Tibial nerve (tissue), 4 donors: ENCODE results near the gene MOB2. TPM values are rescaled to one million over a fixed set of nuclear protein-coding genes. Genes with fewer than 3 reads are reported as not detected.
"Not testable (repeated sequence)": the region's sequence is repeated elsewhere in the genome, so short reads cannot be mapped to it uniquely, and the experiment has no call there.

Experiments
- DNase-seq, 2 donors: peaks; one replicate each; pipeline ENCODE4 v3.0.0-alpha.2; 2019; ENCODE audit warnings: low spot score in 2 of 2
- H3K27ac ChIP-seq, 4 donors: fragments of 200-600 bp; sonication (generic) in 3 of 4; one replicate each; pipeline ENCODE4 v1.5.1; 2017 to 2019; ENCODE audit warnings: mild to moderate bottlenecking in 1 of 4
- H3K27me3 ChIP-seq, 2 donors: fragments of 200-600 bp; sonication (generic) in 1 of 2; one replicate each; pipeline versions ENCODE4 v1.5.1 to v1.6.0; 2017 to 2019
- H3K36me3 ChIP-seq, 3 donors: fragments of 200-600 bp; sonication (generic); one replicate each; pipeline ENCODE4 v1.5.1; 2018 to 2019
- H3K4me1 ChIP-seq, 4 donors: fragments of 200-600 bp; sonication (generic) in 3 of 4; one replicate each; pipeline ENCODE4 v1.5.1; 2017 to 2019
- H3K4me3 ChIP-seq, 4 donors: fragments of 200-600 bp; sonication (generic) in 3 of 4; one replicate each; pipeline ENCODE4 v1.5.1; 2017 to 2019; ENCODE audit warnings: mild to moderate bottlenecking in 1 of 4, moderate library complexity in 1 of 4
- H3K9me3 ChIP-seq, 4 donors: fragments of 200-600 bp; sonication (generic) in 3 of 4; one replicate each; pipeline ENCODE4 v1.5.1; 2017 to 2019
- EP300 ChIP-seq, 2 donors: sonication (generic); formaldehyde crosslinking; IDR thresholded peaks; one replicate each; pipeline ENCODE4 v1.6.1; 2017; ENCODE audit warnings: antibody characterized with exemption in 2 of 2, mild to moderate bottlenecking in 1 of 2
- POLR2A ChIP-seq, 2 donors: fragments of 450-650 bp; IDR thresholded peaks; one replicate each; pipeline ENCODE4 v1.6.1; 2017; ENCODE audit warnings: antibody characterized with exemption in 2 of 2, mild to moderate bottlenecking in 2 of 2, moderate library complexity in 2 of 2
- WGBS, 2 donors: methylation state at CpG; one replicate each; pipeline ENCODE4 v1.1.5; 2018; 5-methylcytosine and 5-hydroxymethylcytosine counted together
- total RNA-seq, 4 donors: library from RNA; depleted of rRNA; stranded (reverse); fragments of >200 nt; gene quantifications; one replicate each; pipeline ENCODE4 v1.1.0, GENCODE V29; 2016
- TF ChIP-seq, protein P1 (sequence below), 5 experiments: fragments of 200-600 bp in 3 of 5; fragments of 450-650 bp in 2 of 5; sonication (generic) in 3 of 5; IDR thresholded peaks; one replicate each; pipeline ENCODE4 v1.5.1; 2016 to 2019; ENCODE audit warnings: antibody characterized with exemption in 5 of 5, mild to moderate bottlenecking in 3 of 5, moderate library complexity in 2 of 5

The MOB2 gene
- total RNA-seq, 4 donors from 2014 or later: 42.3 to 55.1 (median 46.9) TPM

DNA sequence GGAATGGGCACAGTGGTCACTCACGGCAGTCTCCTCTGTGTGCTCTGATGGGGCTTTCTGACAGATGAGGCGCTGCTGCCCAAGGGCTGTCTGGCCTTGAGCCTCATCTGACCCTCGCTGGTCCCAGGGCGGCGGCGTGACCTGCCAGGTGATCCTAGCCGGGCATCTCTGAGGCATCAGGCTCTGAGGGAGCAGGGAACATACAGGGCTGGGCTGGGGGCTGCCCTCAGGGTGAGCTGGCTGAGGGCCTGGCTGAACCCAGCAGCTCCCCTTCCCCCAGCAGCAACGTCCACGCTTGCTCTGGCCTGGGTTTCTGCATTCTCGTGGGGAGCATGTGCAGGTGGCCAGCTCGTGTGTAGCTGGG, 47.6 kb downstream of the MOB2 start:
- H3K9me3 ChIP-seq: no peaks in the 10 kb centered on the region
- WGBS, 2 donors: 67 to 68% methylated on average over 4 to 6 of the region's 11 CpGs
- DNase-seq: no peak

DNA sequence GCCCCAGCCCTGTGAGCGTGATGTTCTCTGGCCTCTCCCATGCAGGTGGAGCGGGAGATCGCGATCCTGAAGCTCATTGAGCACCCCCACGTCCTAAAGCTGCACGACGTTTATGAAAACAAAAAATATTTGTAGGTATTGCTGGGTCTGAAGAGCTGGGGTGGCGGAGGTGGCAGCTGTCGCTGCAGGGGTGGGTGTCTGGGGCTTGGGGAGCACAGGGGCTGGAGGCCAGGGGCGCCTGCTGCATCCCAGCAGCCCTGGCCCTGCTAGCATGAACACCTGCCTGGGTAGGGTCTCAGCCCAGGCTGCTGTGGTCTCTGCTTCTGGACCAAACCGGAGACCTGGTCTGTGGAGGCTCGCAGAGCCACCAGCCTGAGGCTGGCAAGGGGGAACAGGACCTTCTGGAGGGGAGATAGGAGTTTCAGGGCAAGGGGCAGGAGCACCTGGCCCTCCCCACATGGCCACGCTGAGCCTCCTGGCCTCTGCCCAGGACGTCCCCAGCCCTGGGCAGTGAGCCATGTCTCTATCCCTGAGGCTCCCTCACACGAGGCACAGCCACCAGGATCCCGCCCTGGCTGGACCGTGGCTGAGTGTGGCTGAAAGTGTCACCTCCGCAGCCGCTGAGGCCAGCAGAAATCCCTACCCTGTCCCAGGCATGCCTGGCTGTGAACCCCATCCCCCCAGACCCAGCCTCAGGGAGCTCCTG, 48.2 kb downstream of the MOB2 start:
- TF ChIP-seq POLR2A (IDR thresholded peaks at IDR 0.05) (no peak), EP300 (IDR thresholded peaks at IDR 0.05) (no peak)
- TF ChIP-seq, protein P1, sequence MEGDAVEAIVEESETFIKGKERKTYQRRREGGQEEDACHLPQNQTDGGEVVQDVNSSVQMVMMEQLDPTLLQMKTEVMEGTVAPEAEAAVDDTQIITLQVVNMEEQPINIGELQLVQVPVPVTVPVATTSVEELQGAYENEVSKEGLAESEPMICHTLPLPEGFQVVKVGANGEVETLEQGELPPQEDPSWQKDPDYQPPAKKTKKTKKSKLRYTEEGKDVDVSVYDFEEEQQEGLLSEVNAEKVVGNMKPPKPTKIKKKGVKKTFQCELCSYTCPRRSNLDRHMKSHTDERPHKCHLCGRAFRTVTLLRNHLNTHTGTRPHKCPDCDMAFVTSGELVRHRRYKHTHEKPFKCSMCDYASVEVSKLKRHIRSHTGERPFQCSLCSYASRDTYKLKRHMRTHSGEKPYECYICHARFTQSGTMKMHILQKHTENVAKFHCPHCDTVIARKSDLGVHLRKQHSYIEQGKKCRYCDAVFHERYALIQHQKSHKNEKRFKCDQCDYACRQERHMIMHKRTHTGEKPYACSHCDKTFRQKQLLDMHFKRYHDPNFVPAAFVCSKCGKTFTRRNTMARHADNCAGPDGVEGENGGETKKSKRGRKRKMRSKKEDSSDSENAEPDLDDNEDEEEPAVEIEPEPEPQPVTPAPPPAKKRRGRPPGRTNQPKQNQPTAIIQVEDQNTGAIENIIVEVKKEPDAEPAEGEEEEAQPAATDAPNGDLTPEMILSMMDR (IDR thresholded peaks at IDR 0.05): no peak
- Histone ChIP-seq H3K9me3 (no peaks in the 10 kb centered on the region), H3K27ac (no peak overlapping the region), H3K4me3 (no peak overlapping the region), H3K36me3 (peaks cover 0 to 10% (median 0%) of the 10 kb centered on the region in 3 donors), H3K27me3 (peaks cover 0 to 18% of the 10 kb centered on the region in 2 donors), H3K4me1 (peaks cover 0 to 21% (median 4%) of the 10 kb centered on the region in 4 donors)
- 63 to 74% methylated on average over 13 to 15 of the region's 19 CpGs for WGBS, 2 donors
- DNase-seq: no peak

More for the DNA sequence above, 47.6 kb downstream of the MOB2 start:
- TF ChIP-seq EP300 (IDR thresholded peaks at IDR 0.05) (no peak), POLR2A (IDR thresholded peaks at IDR 0.05) (no peak)
- TF ChIP-seq, protein P1 (IDR thresholded peaks at IDR 0.05): no peak
- H3K27me3 ChIP-seq: peaks cover 0 to 18% of the 10 kb centered on the region in 2 donors
- peaks cover 0 to 21% (median 4%) of the 10 kb centered on the region in 4 donors for H3K4me1 ChIP-seq
- H3K27ac ChIP-seq: no peak overlapping the region
- H3K36me3 ChIP-seq: peaks cover 0 to 10% (median 0%) of the 10 kb centered on the region in 3 donors
- H3K4me3 ChIP-seq: no peak overlapping the region

DNA sequence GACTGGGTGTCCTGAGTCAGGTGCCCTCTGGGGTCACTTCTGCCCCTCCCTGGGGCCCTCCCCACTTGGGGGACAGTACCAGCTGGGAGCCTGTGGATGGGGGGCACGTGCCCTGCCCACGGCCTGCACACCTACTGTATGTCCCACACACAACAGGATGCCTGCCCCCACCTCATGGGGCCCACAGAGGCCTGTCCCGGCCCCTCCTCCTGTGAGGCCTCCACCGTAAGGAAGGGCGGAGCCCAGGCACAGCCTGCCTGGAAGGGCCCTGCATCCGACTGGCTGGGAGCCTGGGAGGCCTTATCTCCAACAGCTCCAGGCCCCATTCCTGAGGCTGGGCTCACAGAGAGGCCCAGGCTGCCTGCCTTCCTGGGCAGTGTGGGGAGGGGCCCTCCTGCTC, 49.1 kb downstream of the MOB2 start:
- Histone ChIP-seq H3K27ac (peak overlapping the region in 1 of 4 donors; percentile 17), H3K9me3 (no peaks in the 10 kb centered on the region), H3K4me1 (peaks cover 0 to 21% (median 4%) of the 10 kb centered on the region in 4 donors), H3K27me3 (peaks cover 0 to 18% of the 10 kb centered on the region in 2 donors), H3K4me3 (no peak overlapping the region), H3K36me3 (peaks cover 0 to 1% (median 0%) of the 10 kb centered on the region in 3 donors)
- TF ChIP-seq EP300 (IDR thresholded peaks at IDR 0.05) (no peak), POLR2A (IDR thresholded peaks at IDR 0.05) (no peak)
- TF ChIP-seq, protein P1 (IDR thresholded peaks at IDR 0.05): no peak
- 39 to 70% methylated on average over 2 to 3 of the region's 6 CpGs for WGBS, 2 donors
- DNase-seq: no peak

DNA sequence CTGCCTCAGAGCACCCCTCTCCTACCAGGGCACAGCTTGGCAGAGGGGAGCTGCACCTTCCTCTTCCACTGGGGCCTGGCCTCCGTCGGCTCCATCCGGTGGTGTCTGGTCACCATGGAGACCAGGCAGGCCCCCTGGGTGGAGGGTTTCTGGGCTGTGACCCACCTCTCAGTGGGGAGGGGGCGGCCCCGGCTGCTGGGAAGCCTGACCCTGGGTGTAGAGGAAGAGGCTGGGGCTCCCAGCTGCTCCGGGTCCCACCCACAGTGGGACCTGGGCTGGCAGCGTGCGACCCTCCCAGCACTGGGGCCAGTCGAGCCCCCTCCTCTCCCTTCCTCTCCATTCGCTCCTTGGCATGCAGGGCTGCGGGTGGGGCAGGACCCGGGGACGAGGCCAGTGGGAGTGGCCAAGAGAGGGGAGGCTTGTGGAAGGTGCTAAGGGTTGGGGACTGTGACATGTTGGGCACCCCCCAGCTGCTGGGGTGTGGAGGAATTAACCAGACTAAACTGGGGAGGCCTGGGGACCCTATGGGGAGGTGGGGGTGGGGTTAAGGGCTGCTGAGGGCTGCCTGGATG, 50.0 kb downstream of the MOB2 start:
- WGBS, 2 donors: 18 to 21% methylated on average over 5 to 11 of the region's 13 CpGs
- DNase-seq: no peak
- Histone ChIP-seq H3K36me3 (no peaks in the 10 kb centered on the region), H3K4me3 (no peak overlapping the region), H3K4me1 (peaks cover 0 to 21% (median 4%) of the 10 kb centered on the region in 4 donors), H3K9me3 (no peaks in the 10 kb centered on the region), H3K27me3 (peaks cover 0 to 18% of the 10 kb centered on the region in 2 donors), H3K27ac (no peak overlapping the region)
- TF ChIP-seq, protein P1 (IDR thresholded peaks at IDR 0.05): no peak
- no peak for TF ChIP-seq EP300 (IDR thresholded peaks at IDR 0.05)
- no peak for TF ChIP-seq POLR2A (IDR thresholded peaks at IDR 0.05)

DNA sequence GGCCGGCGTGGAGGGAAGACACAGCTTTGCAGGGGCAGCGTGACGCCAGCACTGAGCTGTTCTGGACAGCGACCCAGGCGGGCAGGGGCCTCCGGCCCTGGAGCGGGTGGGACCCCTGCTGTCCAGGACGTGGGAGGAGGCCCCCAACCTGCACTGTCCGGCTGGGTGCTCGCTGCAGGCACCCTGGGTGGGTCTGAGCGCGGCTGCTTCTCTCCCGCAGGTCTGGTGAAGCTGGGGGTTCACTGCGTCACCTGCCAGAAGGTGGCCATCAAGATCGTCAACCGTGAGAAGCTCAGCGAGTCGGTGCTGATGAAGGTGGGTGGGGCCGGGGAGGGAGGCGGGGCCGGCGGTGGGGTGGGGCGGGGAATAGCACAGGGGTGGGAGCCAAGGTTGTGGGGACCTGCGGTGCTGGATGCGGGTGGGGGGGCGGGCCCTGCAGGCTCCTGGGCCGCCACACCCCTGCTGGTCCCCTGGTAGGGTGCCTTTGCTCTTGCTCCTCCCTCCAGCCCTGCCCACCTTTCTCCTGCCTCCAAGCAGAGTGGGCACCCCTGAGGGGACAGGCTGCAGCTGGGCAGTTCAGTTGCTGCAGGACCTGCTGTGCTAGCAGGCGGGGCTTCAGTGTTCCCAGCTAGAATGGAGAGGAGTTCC, 50.6 kb downstream of the MOB2 start:
- H3K4me3 ChIP-seq: no peak overlapping the region
- H3K9me3 ChIP-seq: no peaks in the 10 kb centered on the region
- no peak for DNase-seq
- TF ChIP-seq POLR2A (IDR thresholded peaks at IDR 0.05): no peak
- no peak for TF ChIP-seq EP300 (IDR thresholded peaks at IDR 0.05)
- TF ChIP-seq, protein P1 (IDR thresholded peaks at IDR 0.05): no peak
- WGBS, 2 donors: 24 to 30% methylated on average over 22 of the region's 29 CpGs
- H3K36me3 ChIP-seq: no peaks in the 10 kb centered on the region
- peaks cover 0 to 21% (median 4%) of the 10 kb centered on the region in 4 donors for H3K4me1 ChIP-seq
- H3K27ac ChIP-seq: no peak overlapping the region
- H3K27me3 ChIP-seq: peaks cover 0 to 18% of the 10 kb centered on the region in 2 donors

DNA sequence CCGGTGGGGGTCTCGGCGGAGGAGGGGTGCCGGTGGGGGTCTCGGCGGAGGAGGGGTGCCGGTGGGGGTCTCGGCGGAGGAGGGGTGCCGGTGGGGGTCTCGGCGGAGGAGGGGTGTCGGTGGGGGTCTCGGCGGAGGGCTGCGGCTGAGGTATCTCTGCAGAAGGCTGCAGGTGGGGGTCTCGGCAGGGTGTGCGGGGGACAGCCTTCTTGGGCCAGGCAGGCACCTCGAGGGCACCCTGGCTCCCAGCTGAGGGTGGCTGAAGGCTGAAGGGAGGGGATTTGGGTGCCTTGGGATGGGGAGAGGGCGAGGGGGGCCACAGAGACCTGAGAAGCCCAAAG, 51.1 kb downstream of the MOB2 start:
- Histone ChIP-seq H3K4me1 (peaks cover 0 to 21% (median 4%) of the 10 kb centered on the region in 4 donors), H3K27me3 (peaks cover 0 to 18% of the 10 kb centered on the region in 2 donors)
- H3K36me3 ChIP-seq, H3K9me3 ChIP-seq, DNase-seq, H3K4me3 ChIP-seq, H3K27ac ChIP-seq: not testable (repeated sequence)
- WGBS, 2 donors: 83 to 87% methylated on average over 13 to 14 of the region's 20 CpGs
